CD4-positive, alpha-beta T cell (primary cell): ENCODE results near the gene PSMA6. TPM values are rescaled to one million over a fixed set of nuclear protein-coding genes. Genes with fewer than 3 reads are reported as not detected.
A peak's percentile ranks its signal among the peaks of the same experiment; 100 is the strongest.
"Not testable (repeated sequence)": the region's sequence is repeated elsewhere in the genome, so short reads cannot be mapped to it uniquely, and the experiment has no call there.

ENCODE experiments used
- ATAC-seq: fragments of 200-7000 bp; cut with Tn5 transposase; one replicate; pipeline ENCODE4 v1.10.0; 2022; ENCODE audit warnings: mild to moderate bottlenecking; ENCODE audit not compliant: poor library complexity
- CTCF ChIA-PET: fragments of 350-600 bp; sonication (Branson Sonifier 250); formaldehyde crosslinking; loops from one replicate; lab custom pipeline; 2021; ENCODE audit warnings: antibody characterized with exemption, inconsistent platforms; lab: Charles Lee
- POLR2A ChIA-PET: fragments of 350-600 bp; sonication (Branson Sonifier 250); formaldehyde crosslinking; loops from one replicate; lab custom pipeline; 2021; ENCODE audit warnings: antibody characterized with exemption, inconsistent platforms; lab: Charles Lee
- DNase-seq, 14 experiments: peaks; one replicate each; pipeline ENCODE4 v3.0.0-alpha.2; 2013 to 2020; ENCODE audit warnings: mixed read lengths in 2 of 14
- H3K27ac ChIP-seq, 2 donors: one replicate each; pipeline versions ENCODE4 v1.5.1 to v1.7.0; 2013; ENCODE audit warnings: low read length in 2 of 2, low read depth in 1 of 2, mild to moderate bottlenecking in 1 of 2
- H3K27me3 ChIP-seq, 2 experiments: 1 replicate in 1 of 2; 2 replicates in 1 of 2; pipeline versions ENCODE4 v1.6.1 to v1.7.0; 2013; ENCODE audit warnings: low read length in 2 of 2, control low read depth in 1 of 2, mild to moderate bottlenecking in 1 of 2, moderate library complexity in 1 of 2; ENCODE audit not compliant: insufficient read depth in 2 of 2, control insufficient read depth in 1 of 2
- H3K36me3 ChIP-seq: one replicate; pipeline ENCODE4 v1.6.1; 2013; ENCODE audit warnings: low read length, control low read depth; ENCODE audit not compliant: insufficient read depth
- H3K4me1 ChIP-seq: one replicate; pipeline ENCODE4 v1.6.1; 2013; ENCODE audit warnings: low read length, control low read depth; ENCODE audit not compliant: insufficient read depth
- H3K4me3 ChIP-seq: one replicate; pipeline ENCODE4 v1.5.1; 2013; ENCODE audit warnings: mild to moderate bottlenecking, low read length, moderate library complexity
- H3K9me3 ChIP-seq, 2 experiments: 1 replicate in 1 of 2; 2 replicates in 1 of 2; pipeline versions ENCODE4 v1.6.1 to v1.7.0; 2013; ENCODE audit warnings: low read length in 2 of 2, mild to moderate bottlenecking in 2 of 2, control low read depth in 1 of 2, moderate library complexity in 1 of 2; ENCODE audit not compliant: control insufficient read depth in 1 of 2, insufficient read depth in 1 of 2
- H3K27ac Mint-ChIP-seq: one replicate; pipeline ENCODE4 v1.8.0; 2020; ENCODE audit warnings: mixed read lengths
- H3K27me3 Mint-ChIP-seq: one replicate; pipeline ENCODE4 v1.8.0; 2021; ENCODE audit warnings: mixed read lengths
- H3K36me3 Mint-ChIP-seq: one replicate; pipeline ENCODE4 v1.8.0; 2021; ENCODE audit warnings: low read depth, mixed read lengths
- H3K4me1 Mint-ChIP-seq: one replicate; pipeline ENCODE4 v1.8.0; 2021; ENCODE audit warnings: low read depth, mixed read lengths
- H3K4me3 Mint-ChIP-seq: one replicate; pipeline ENCODE4 v1.8.0; 2020; ENCODE audit warnings: mild to moderate bottlenecking, mixed read lengths
- H3K9me3 Mint-ChIP-seq: one replicate; pipeline ENCODE4 v1.8.0; 2020; ENCODE audit warnings: mixed read lengths
- intact Hi-C, 2 experiments: fragments of 100-400 bp; cut with DNase I in 1 of 2; cut with micrococcal nuclease in 1 of 2; formaldehyde crosslinking; loops; one replicate each; pipeline versions ENCODE4 v1.15.1 to v1.9.0; 2023 to 2025; cut with DNase I, micrococcal nuclease
- total RNA-seq, 174 experiments: library from RNA in 2 of 174; stranded (reverse) in 2 of 174; gene quantifications; one replicate each; pipeline ENCODE4 v1.2.3 and lab custom pipeline; 2021 to 2026
- TF ChIP-seq, protein P1 (sequence below): fragments of 200-600 bp; IDR thresholded peaks from one replicate; pipeline ENCODE4 v1.8.0; 2022; ENCODE audit warnings: antibody characterized with exemption, mild to moderate bottlenecking

PSMA6 gene
- total RNA-seq, 2 experiments from 2014 or later = 80.8 TPM

DNA sequence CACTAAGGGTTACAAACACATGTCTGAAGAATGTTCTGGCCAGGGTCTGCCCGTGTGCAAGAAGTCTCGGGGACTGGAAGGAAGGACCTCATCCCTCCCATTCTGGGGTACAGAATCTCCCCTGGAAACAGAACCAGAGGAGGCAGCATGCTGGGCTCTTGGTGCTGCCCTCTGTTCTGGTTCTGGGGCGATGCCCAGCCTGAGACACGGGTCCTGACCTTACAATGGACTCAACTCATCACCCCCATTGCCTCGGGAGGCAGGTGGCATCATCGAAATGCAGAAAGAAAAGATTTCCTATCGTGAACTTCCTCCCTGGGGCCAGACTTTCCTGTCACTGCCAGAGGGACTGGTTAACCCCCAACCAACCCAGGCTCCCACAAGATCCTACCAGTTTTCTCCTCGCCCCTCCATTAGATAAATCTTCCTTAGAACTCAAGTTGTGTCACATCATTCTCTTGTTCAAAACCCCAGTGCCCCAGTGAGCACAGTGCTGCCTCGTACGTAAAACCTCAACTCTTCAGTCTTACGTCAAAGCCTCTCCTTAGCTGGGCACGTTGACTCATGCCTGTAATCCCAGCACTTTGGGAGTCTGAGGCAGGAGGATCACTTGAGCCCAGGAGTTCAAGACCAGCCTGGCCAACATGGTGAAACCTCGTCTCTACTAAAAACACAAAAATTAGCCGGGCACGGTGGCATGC is 52.1 kb downstream of the PSMA6 start:
- Mint-ChIP-seq H3K4me3 (no peak overlapping the region), H3K4me1 (peaks cover 5% of the 10 kb centered on the region), H3K27ac (no peak overlapping the region), H3K36me3 (no peaks in the 10 kb centered on the region), H3K9me3 (no peaks in the 10 kb centered on the region), H3K27me3 (peaks cover 4% of the 10 kb centered on the region)
- Histone ChIP-seq H3K9me3 (no peaks in the 10 kb centered on the region), H3K4me1 (peaks cover 39% of the 10 kb centered on the region), H3K4me3 (no peak overlapping the region), H3K36me3 (no peaks in the 10 kb centered on the region), H3K27me3 (no peaks in the 10 kb centered on the region), H3K27ac (no peak overlapping the region)
- ChIA-PET POLR2A (no interaction called here), CTCF (no interaction called here)
- DNase-seq (no peak), ATAC-seq (no peak)
- TF ChIP-seq, protein P1, sequence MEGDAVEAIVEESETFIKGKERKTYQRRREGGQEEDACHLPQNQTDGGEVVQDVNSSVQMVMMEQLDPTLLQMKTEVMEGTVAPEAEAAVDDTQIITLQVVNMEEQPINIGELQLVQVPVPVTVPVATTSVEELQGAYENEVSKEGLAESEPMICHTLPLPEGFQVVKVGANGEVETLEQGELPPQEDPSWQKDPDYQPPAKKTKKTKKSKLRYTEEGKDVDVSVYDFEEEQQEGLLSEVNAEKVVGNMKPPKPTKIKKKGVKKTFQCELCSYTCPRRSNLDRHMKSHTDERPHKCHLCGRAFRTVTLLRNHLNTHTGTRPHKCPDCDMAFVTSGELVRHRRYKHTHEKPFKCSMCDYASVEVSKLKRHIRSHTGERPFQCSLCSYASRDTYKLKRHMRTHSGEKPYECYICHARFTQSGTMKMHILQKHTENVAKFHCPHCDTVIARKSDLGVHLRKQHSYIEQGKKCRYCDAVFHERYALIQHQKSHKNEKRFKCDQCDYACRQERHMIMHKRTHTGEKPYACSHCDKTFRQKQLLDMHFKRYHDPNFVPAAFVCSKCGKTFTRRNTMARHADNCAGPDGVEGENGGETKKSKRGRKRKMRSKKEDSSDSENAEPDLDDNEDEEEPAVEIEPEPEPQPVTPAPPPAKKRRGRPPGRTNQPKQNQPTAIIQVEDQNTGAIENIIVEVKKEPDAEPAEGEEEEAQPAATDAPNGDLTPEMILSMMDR = no peak
- intact Hi-C loops = no loop called here

DNA sequence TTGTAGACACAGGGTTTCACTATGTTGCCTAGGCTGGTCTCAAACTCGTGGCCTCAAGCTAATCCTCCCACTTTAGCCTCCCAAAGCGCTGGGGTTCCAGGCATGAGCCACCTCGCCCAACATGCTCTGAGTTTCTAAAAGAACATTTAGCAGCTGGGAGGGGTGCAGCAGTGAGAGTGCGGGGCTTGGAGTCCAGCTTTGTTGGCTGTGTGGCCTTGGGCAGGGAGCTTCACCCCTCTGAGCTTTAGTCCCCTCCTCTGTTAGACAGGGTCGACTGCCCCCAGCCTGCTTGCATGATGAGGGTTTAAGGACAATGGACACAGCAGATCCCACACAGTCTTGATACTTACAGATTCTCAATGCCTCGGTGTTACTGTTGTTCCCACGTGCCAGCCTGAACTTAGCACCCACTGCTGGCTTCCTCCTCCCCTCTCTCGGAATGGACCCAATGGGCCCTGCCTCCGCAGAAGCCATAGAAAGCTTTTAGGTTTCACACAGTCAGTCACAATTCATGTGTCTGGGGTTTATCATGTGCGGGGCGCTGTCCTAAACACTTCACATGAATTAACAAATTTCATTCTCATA is 54.6 kb downstream of the PSMA6 start:
- H3K27ac Mint-ChIP-seq = no peak overlapping the region
- TF ChIP-seq, protein P1 = no peak
- no peaks in the 10 kb centered on the region for H3K36me3 ChIP-seq
- H3K4me3 Mint-ChIP-seq = no peak overlapping the region
- H3K9me3 Mint-ChIP-seq = no peaks in the 10 kb centered on the region
- H3K4me1 ChIP-seq = peaks cover 13% of the 10 kb centered on the region
- peaks cover 7% of the 10 kb centered on the region for H3K4me1 Mint-ChIP-seq
- no peaks in the 10 kb centered on the region for H3K27me3 ChIP-seq
- no peak overlapping the region for H3K4me3 ChIP-seq
- H3K36me3 Mint-ChIP-seq = no peaks in the 10 kb centered on the region
- H3K27me3 Mint-ChIP-seq = peaks cover 4% of the 10 kb centered on the region
- H3K27ac ChIP-seq = no peak overlapping the region
- no peaks in the 10 kb centered on the region for H3K9me3 ChIP-seq
- ATAC-seq = no peak
- no peak for DNase-seq
- intact Hi-C loops = no loop called here
- POLR2A ChIA-PET = interaction anchor here (0.6 kb wide), 1 partner anchor 28 kb away, joined by 3 read pairs; no protein-coding TSS in a partner anchor
- CTCF ChIA-PET = interaction anchor here (1.7 kb wide), 1 partner anchor 23 kb away, joined by 4 read pairs; no protein-coding TSS in a partner anchor

DNA sequence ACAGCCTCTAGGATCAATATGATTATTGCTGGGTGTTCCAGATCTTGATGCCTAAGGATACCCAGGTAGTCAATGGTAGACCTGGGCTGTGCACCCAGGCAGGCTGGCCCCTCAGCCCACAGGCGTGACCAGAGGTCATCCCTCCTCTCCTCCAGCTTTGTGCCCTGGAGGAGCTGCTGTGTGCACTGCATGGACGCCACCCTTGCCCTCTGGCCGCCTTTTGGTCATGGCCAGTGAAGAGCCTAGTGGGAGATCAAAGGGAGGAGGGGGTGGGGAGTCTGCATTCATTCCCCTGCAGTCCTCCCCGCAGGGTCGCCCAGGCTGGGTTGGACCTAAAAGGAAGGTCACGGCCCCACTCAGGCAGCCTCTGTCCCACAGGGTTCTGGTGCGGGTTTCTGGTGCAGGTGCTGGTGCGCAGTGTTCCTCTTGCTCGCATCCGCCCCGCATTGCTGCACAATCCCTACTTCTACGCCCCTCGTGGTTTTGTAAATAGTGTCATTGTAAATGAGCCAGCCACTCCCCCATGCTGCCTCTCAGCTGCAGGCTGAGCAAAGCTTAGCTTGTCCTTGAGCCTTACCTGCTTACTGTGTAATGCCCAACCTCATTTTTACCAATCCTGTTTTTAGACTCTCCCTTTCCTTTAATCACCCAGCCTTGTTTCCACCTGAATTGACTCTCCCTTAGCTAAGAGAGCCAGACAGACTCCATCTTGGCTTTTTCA is 55.3 kb downstream of the PSMA6 start:
- POLR2A ChIA-PET = interaction anchor here (0.6 to 0.9 kb wide), 2 partner anchors 21 to 28 kb away, joined by 3 read pairs; no protein-coding TSS in a partner anchor
- Mint-ChIP-seq H3K9me3 (no peaks in the 10 kb centered on the region), H3K4me1 (peaks cover 10% of the 10 kb centered on the region), H3K27ac (no peak overlapping the region), H3K36me3 (no peaks in the 10 kb centered on the region), H3K4me3 (no peak overlapping the region), H3K27me3 (peaks cover 4% of the 10 kb centered on the region)
- Histone ChIP-seq H3K36me3 (no peaks in the 10 kb centered on the region), H3K27ac (no peak overlapping the region), H3K27me3 (no peaks in the 10 kb centered on the region), H3K4me1 (peaks cover 9% of the 10 kb centered on the region), H3K4me3 (no peak overlapping the region), H3K9me3 (no peaks in the 10 kb centered on the region)
- no peak for DNase-seq
- TF ChIP-seq, protein P1 = no peak
- intact Hi-C loops = no loop called here
- ATAC-seq = peak; percentile 75
- CTCF ChIA-PET = interaction anchor here (1.7 kb wide), 1 partner anchor 22 kb away, joined by 4 read pairs; no protein-coding TSS in a partner anchor

DNA sequence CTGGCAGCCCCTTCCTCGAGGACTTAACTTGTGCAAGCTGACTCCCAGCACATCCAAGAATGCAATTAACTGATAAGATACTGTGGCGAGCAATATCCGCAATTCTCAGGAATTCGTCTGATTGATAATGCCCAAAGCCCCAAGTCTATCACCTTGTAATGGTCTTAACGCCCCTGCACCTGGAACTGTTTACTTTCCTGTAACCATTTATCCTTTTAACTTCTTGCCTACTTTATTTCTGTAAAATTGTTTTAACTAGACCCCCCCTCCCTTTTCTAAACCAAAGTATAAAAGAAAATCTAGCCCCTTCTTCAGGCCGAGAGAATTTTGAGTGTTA is 55.8 kb downstream of the PSMA6 start:
- H3K9me3 ChIP-seq, intact Hi-C loops, H3K27ac Mint-ChIP-seq, H3K27me3 ChIP-seq, H3K27ac ChIP-seq, H3K4me3 Mint-ChIP-seq, H3K36me3 Mint-ChIP-seq, H3K27me3 Mint-ChIP-seq, H3K4me3 ChIP-seq, H3K9me3 Mint-ChIP-seq, DNase-seq, H3K4me1 ChIP-seq, ATAC-seq, H3K36me3 ChIP-seq: not testable (repeated sequence)
- POLR2A ChIA-PET = interaction anchor here (0.9 kb wide), 1 partner anchor 21 kb away, joined by 3 read pairs; no protein-coding TSS in a partner anchor
- CTCF ChIA-PET = interaction anchor here (1.7 kb wide), 1 partner anchor 22 kb away, joined by 4 read pairs; no protein-coding TSS in a partner anchor
- H3K4me1 Mint-ChIP-seq = peaks cover 13% of the 10 kb centered on the region
